ENCODE data around the gene ADAM12. TPM values are rescaled to one million over a fixed set of nuclear protein-coding genes. Genes with fewer than 3 reads are reported as not detected.

Gene ADAM12
- total RNA-seq, 2 experiments from 2014 or later = 1.2 to 1.5 TPM

DNA sequence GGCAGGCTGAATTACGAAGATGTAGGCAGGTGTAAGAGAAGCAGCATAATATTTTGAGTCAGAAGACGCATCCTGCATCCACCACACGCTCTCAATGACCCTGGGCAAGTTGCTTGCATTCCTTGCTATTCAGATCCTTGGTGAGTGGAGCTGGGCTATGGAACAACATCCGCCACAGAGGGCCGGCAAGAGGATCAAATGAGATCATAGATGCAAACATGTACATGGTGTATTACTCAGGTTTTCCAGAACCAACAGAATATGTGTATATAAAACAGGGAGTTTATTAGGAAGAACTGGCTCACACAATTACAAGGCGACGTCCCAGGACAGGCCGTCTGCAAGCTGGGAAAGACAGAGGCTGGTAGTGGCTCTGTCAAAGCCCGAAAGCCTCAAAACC is 51.5 kb downstream of the ADAM12 start:
- H3K27me3 Mint-ChIP-seq = no peaks in the 10 kb centered on the region
- CTCF ChIA-PET = no interaction called here
- Histone ChIP-seq H3K4me1 (ENCODE audit: insufficient read depth, low read length) (no peaks in the 10 kb centered on the region), H3K9me3 (ENCODE audit: control insufficient read depth in 1 of 2, insufficient read depth in 1 of 2, low read length in 2 of 2) (peaks cover 0 to 3% of the 10 kb centered on the region in 2 experiments), H3K27ac (ENCODE audit: low read depth in 1 of 2, low read length in 2 of 2) (no peak overlapping the region), H3K4me3 (ENCODE audit: low read length) (no peak overlapping the region), H3K36me3 (ENCODE audit: insufficient read depth, low read length) (no peaks in the 10 kb centered on the region), H3K27me3 (ENCODE audit: control insufficient read depth in 1 of 2, insufficient read depth in 2 of 2, low read length in 2 of 2) (no peaks in the 10 kb centered on the region)
- DNase-seq (no peak), ATAC-seq (ENCODE audit: poor library complexity) (no peak)
- TF ChIP-seq, protein P1, sequence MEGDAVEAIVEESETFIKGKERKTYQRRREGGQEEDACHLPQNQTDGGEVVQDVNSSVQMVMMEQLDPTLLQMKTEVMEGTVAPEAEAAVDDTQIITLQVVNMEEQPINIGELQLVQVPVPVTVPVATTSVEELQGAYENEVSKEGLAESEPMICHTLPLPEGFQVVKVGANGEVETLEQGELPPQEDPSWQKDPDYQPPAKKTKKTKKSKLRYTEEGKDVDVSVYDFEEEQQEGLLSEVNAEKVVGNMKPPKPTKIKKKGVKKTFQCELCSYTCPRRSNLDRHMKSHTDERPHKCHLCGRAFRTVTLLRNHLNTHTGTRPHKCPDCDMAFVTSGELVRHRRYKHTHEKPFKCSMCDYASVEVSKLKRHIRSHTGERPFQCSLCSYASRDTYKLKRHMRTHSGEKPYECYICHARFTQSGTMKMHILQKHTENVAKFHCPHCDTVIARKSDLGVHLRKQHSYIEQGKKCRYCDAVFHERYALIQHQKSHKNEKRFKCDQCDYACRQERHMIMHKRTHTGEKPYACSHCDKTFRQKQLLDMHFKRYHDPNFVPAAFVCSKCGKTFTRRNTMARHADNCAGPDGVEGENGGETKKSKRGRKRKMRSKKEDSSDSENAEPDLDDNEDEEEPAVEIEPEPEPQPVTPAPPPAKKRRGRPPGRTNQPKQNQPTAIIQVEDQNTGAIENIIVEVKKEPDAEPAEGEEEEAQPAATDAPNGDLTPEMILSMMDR (IDR thresholded peaks at IDR 0.05) = no peak
- no peaks in the 10 kb centered on the region for H3K36me3 Mint-ChIP-seq (ENCODE audit: low read depth)
- H3K9me3 Mint-ChIP-seq = no peaks in the 10 kb centered on the region
- POLR2A ChIA-PET = no interaction called here
- H3K4me3 Mint-ChIP-seq = no peak overlapping the region
- no peak overlapping the region for H3K27ac Mint-ChIP-seq
- no peaks in the 10 kb centered on the region for H3K4me1 Mint-ChIP-seq (ENCODE audit: low read depth)
- intact Hi-C loops (cut with DNase I, micrococcal nuclease) = no loop called here

DNA sequence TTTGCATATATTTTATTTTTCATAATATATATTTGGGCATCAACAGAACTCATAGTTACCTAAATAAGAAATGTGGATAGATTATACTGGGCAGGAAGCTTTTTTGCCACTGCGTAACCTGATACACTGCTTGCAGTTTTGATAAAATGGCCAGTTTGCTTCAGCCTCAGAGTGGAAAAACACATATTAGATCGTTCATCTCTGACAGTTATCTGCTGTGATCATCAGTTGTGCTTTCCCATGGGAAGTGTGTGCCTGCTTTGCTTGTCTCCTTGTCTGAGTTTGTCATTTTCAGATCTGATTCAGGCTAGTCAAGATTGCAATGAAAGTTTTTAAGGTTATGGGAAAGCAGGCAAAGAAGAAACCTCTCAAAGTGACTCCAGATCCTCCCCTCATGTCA is 54.0 kb downstream of the ADAM12 start:
- Mint-ChIP-seq H3K4me3 (no peak overlapping the region), H3K4me1 (ENCODE audit: low read depth) (no peaks in the 10 kb centered on the region), H3K36me3 (ENCODE audit: low read depth) (no peaks in the 10 kb centered on the region), H3K9me3 (no peaks in the 10 kb centered on the region), H3K27ac (no peak overlapping the region), H3K27me3 (no peaks in the 10 kb centered on the region)
- ChIA-PET POLR2A (no interaction called here), CTCF (no interaction called here)
- H3K4me1 ChIP-seq (ENCODE audit: insufficient read depth, low read length) = no peaks in the 10 kb centered on the region
- H3K27ac ChIP-seq (ENCODE audit: low read depth in 1 of 2, low read length in 2 of 2) = no peak overlapping the region
- H3K9me3 ChIP-seq (ENCODE audit: control insufficient read depth in 1 of 2, insufficient read depth in 1 of 2, low read length in 2 of 2) = peaks cover 0 to 3% of the 10 kb centered on the region in 2 experiments
- TF ChIP-seq, protein P1 (IDR thresholded peaks at IDR 0.05) = no peak
- intact Hi-C loops (cut with DNase I, micrococcal nuclease) = no loop called here
- ATAC-seq (ENCODE audit: poor library complexity) (no peak), DNase-seq (no peak)
- no peaks in the 10 kb centered on the region for H3K27me3 ChIP-seq (ENCODE audit: control insufficient read depth in 1 of 2, insufficient read depth in 2 of 2, low read length in 2 of 2)
- no peaks in the 10 kb centered on the region for H3K36me3 ChIP-seq (ENCODE audit: insufficient read depth, low read length)
- no peak overlapping the region for H3K4me3 ChIP-seq (ENCODE audit: low read length)

DNA sequence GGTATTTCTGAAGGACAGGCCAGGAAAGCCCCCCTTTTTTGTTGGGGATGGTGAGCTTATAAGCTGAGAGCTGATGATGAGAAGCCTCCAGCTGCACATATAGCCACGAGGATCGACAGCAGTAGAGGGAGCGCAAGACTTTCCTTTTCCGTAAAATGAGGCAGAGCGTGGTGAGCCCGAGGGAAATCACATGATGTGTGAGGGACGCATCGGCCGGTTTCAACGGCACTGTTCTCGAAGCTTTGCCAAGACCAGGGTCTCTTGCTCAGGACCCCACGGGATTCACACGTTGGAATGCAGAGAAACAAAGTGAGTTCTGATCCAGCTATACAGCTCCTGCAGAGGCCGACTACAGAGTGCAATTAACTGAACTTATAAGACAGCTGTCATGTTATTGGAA is 55.7 kb downstream of the ADAM12 start:
- peaks cover 0 to 3% of the 10 kb centered on the region in 2 experiments for H3K9me3 ChIP-seq (ENCODE audit: control insufficient read depth in 1 of 2, insufficient read depth in 1 of 2, low read length in 2 of 2)
- H3K4me3 ChIP-seq (ENCODE audit: low read length) = no peak overlapping the region
- POLR2A ChIA-PET = no interaction called here
- Mint-ChIP-seq H3K9me3 (no peaks in the 10 kb centered on the region), H3K36me3 (ENCODE audit: low read depth) (no peaks in the 10 kb centered on the region), H3K27me3 (no peaks in the 10 kb centered on the region), H3K4me1 (ENCODE audit: low read depth) (no peaks in the 10 kb centered on the region), H3K27ac (no peak overlapping the region), H3K4me3 (no peak overlapping the region)
- no peak overlapping the region for H3K27ac ChIP-seq (ENCODE audit: low read depth in 1 of 2, low read length in 2 of 2)
- ATAC-seq (ENCODE audit: poor library complexity) (no peak), DNase-seq (no peak)
- H3K27me3 ChIP-seq (ENCODE audit: control insufficient read depth in 1 of 2, insufficient read depth in 2 of 2, low read length in 2 of 2) = no peaks in the 10 kb centered on the region
- H3K36me3 ChIP-seq (ENCODE audit: insufficient read depth, low read length) = no peaks in the 10 kb centered on the region
- CTCF ChIA-PET = no interaction called here
- TF ChIP-seq, protein P1 (IDR thresholded peaks at IDR 0.05) = no peak
- H3K4me1 ChIP-seq (ENCODE audit: insufficient read depth, low read length) = no peaks in the 10 kb centered on the region
- intact Hi-C loops (cut with DNase I, micrococcal nuclease) = no loop called here

Data from CD4-positive, alpha-beta T cell (primary cell).